ENCODE data around the gene MEA1. TPM values are rescaled to one million over a fixed set of nuclear protein-coding genes. Genes with fewer than 3 reads are reported as not detected.

Gene MEA1
- polyA plus RNA-seq (2011; rRNA removed) (86.5 and 97.9 TPM in 2 replicates), polyA minus RNA-seq (2011; rRNA and poly(A)+ RNA removed) (43.3 and 48.0 TPM in 2 replicates)

GRCh38 chr6:43013843-43014433 lies at the start of gene MEA1, which contains the start of gene KLHDC3:
TSS of gene MEA1 (minus strand) at chr6:43013946. CDS start at chr6:43013813, 133 bp downstream.
TSS of gene KLHDC3 (plus strand) at chr6:43014249. CDS start at chr6:43017193, 2,944 bp downstream.
- H3K27me3 ChIP-seq (ENCODE audit: control insufficient read depth, insufficient read depth, low read length): no peaks in the 10 kb centered on the region
- peak; percentile 100 for DNase-seq (ENCODE audit: low read depth, low spot score)
- no peak for TF ChIP-seq CTCF (IDR thresholded peaks at IDR 0.05; ENCODE audit: low read depth, low read length)
- ChIA-PET CTCF (interaction anchor here (1.3 to 2.1 kb wide), 3 partner anchors 84 to 130 kb away, joined by 3 to 7 read pairs (median 6); partner anchors contain the start of gene CNPY3), POLR2A (interaction anchor here (0.6 to 2.3 kb wide), 8 partner anchors 9 to 160 kb away, joined by 3 to 25 read pairs (median 5); partner anchors contain the start of genes CNPY3, CUL7 and PPP2R5D)
- no peaks in the 10 kb centered on the region; the same call in 1 of the 2 replicates for H3K9me3 ChIP-seq (ENCODE audit: control insufficient read depth, insufficient read depth, low read length)
- H3K4me3 ChIP-seq (ENCODE audit: low read depth, low read length): peak within 1 kb of the TSS; percentile 99
- H3K27ac ChIP-seq (ENCODE audit: low read depth, low read length): peak within 1 kb of the TSS; percentile 57

DNA sequence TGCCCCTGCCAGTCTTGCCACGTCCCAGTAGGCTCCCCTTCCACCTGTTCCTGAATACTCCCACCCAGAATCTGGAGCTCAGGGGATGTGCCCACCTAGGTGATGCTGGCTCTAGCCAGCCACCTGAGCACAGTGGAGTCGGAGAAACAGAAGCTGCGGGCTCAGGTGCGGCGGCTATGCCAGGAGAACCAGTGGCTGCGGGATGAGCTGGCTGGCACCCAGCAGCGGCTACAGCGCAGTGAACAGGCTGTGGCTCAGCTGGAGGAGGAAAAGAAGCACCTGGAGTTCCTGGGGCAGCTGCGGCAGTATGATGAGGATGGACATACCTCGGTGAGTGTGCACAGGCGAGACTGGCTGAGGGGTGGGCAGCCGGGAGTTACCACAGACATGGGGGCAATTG lies 49.1 kb upstream of the MEA1 start:
- Histone ChIP-seq H3K27ac (ENCODE audit: low read depth, low read length) (no peak overlapping the region), H3K27me3 (ENCODE audit: control insufficient read depth, insufficient read depth, low read length) (no peaks in the 10 kb centered on the region), H3K9me3 (ENCODE audit: control insufficient read depth, insufficient read depth, low read length) (no peaks in the 10 kb centered on the region; the same call in 1 of the 2 replicates), H3K4me3 (ENCODE audit: low read depth, low read length) (no peak overlapping the region)
- no peak for DNase-seq (ENCODE audit: low read depth, low spot score)
- CTCF ChIA-PET: no interaction called here
- TF ChIP-seq CTCF (IDR thresholded peaks at IDR 0.05; ENCODE audit: low read depth, low read length): no peak
- POLR2A ChIA-PET: interaction anchor here (1.4 kb wide), 1 partner anchor 9 kb away, joined by 4 read pairs; the partner anchor contains the start of gene CUL7

DNA sequence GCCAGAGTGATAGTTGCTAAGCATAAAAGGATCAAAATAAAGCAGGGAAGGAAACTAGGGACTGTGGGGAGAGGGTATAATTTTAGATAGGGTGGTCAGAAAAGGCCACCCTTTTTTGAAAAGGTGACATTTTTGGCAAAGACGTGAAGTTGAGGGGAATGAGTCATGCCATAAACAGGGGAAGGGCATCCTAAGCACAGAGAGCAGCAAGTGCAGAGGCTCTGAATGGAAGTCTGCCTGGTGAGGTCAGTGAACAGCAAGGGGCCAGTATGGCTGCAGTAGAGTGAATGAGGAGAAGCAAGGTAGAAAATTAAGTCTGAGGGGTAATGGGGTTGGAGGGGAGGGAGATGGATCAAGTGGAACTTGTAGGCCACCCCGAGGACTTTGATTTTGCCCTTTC lies 48.1 kb upstream of the MEA1 start:
- no peak for DNase-seq (ENCODE audit: low read depth, low spot score)
- ChIA-PET POLR2A (interaction anchor here (0.9 kb wide), 1 partner anchor 78 kb away, joined by 6 read pairs; the partner anchor contains the start of gene PPP2R5D), CTCF (interaction anchor here (1.2 kb wide), 1 partner anchor 82 kb away, joined by 4 read pairs; no protein-coding TSS in a partner anchor)
- no peak overlapping the region for H3K27ac ChIP-seq (ENCODE audit: low read depth, low read length)
- no peaks in the 10 kb centered on the region; the same call in 1 of the 2 replicates for H3K9me3 ChIP-seq (ENCODE audit: control insufficient read depth, insufficient read depth, low read length)
- H3K4me3 ChIP-seq (ENCODE audit: low read depth, low read length): no peak overlapping the region
- H3K27me3 ChIP-seq (ENCODE audit: control insufficient read depth, insufficient read depth, low read length): no peaks in the 10 kb centered on the region
- TF ChIP-seq CTCF (IDR thresholded peaks at IDR 0.05; ENCODE audit: low read depth, low read length): no peak

DNA sequence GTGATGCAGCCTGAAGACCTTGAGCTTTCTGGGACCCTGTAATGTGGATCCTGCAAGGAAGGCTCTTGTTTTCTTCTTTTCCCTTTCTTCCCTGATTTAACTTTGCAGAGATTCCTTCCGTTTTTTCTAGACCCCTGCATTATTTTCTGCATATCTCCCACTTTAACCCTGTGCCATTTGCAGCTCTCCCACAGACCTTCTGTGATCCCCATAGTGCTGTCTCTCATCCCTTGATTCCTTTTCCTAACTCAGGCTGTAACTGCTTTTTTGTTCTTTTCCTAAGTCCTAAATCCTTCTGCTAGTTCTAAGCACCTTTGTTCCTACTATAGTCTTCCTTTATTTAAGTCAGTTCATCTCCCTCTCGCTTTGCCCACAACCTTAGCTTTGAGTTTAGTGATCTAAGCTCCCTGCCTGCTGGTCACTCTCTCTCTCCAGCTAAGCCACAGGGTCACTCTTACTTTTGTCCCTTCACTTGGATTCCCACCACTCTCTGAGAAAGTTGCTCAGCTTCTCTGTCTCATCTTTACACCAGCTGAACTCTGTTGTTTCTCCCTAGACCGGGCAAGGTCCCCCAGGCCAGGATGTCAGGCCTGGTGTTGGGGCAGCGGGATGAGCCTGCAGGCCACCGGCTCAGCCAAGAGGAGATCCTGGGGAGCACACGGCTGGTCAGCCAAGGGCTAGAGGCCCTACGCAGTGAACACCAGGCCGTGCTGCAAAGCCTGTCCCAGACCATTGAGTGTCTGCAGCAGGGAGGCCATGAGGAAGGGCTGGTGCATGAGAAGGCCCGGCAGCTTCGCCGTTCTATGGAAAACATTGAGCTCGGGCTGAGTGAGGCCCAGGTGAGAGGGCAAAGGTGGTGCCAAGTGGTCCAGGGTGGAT lies 47.2 kb upstream of the MEA1 start:
- no peaks in the 10 kb centered on the region; the same call in 1 of the 2 replicates for H3K9me3 ChIP-seq (ENCODE audit: control insufficient read depth, insufficient read depth, low read length)
- no peaks in the 10 kb centered on the region for H3K27me3 ChIP-seq (ENCODE audit: control insufficient read depth, insufficient read depth, low read length)
- H3K27ac ChIP-seq (ENCODE audit: low read depth, low read length): no peak overlapping the region
- no peak overlapping the region; the same call in 1 of the 2 replicates for H3K4me3 ChIP-seq (ENCODE audit: low read depth, low read length)
- no peak for TF ChIP-seq CTCF (IDR thresholded peaks at IDR 0.05; ENCODE audit: low read depth, low read length)
- ChIA-PET POLR2A (interaction anchor here (0.9 to 2.4 kb wide), 2 partner anchors 15 to 77 kb away, joined by 6 to 21 read pairs; partner anchors contain the start of genes PPP2R5D and PTK7), CTCF (interaction anchor here (0.6 to 1.4 kb wide), 3 partner anchors 9 to 83 kb away, joined by 4 to 8 read pairs (median 4); no protein-coding TSS in a partner anchor)
- DNase-seq (ENCODE audit: low read depth, low spot score): no peak

All from AG04450 (cell line).